T-cell (primary cell): Measurements from ENCODE around the gene FCER2. TPM values are rescaled to one million over a fixed set of nuclear protein-coding genes. Genes with fewer than 3 reads are reported as not detected.
A peak's percentile ranks its signal among the peaks of the same experiment; 100 is the strongest.

ENCODE experiments used
- ATAC-seq, 4 experiments: fragments of 200-7000 bp in 3 of 4; fragments of 150-1000 bp in 1 of 4; cut with Tn5 transposase; replicated peaks in 1 of 4; 1 replicate in 3 of 4; 2 replicates in 1 of 4; pipeline ENCODE4 v1.10.0; 2021; ENCODE audit warnings: moderate library complexity in 3 of 4, mild to moderate bottlenecking in 2 of 4, moderate number of reproducible peaks in 1 of 4
- CTCF ChIA-PET, 2 donors: fragments of 300-600 bp; sonication (Branson Sonifier 250); formaldehyde crosslinking; loops; one replicate each; lab custom pipeline; 2022; ENCODE audit warnings: antibody characterized with exemption in 2 of 2; lab: Charles Lee
- POLR2A ChIA-PET, 2 donors: fragments of 300-600 bp; sonication (Branson Sonifier 250); formaldehyde crosslinking; loops; one replicate each; lab custom pipeline; 2022; ENCODE audit warnings: antibody characterized with exemption in 2 of 2; lab: Charles Lee
- DNase-seq, 35 experiments: peaks; one replicate each; pipeline versions ENCODE4 v3.0.0 to v3.0.0-alpha.2; 2013 to 2023
- H3K27ac ChIP-seq: one replicate; pipeline ENCODE4 v1.5.1; 2013; ENCODE audit warnings: low read length
- H3K27me3 ChIP-seq, 2 experiments: replicated peaks in 1 of 2; 1 replicate in 1 of 2; 2 replicates in 1 of 2; pipeline versions ENCODE4 v1.6.1 to v1.7.0; 2013; ENCODE audit warnings: low read length in 1 of 2, mixed read lengths in 1 of 2; ENCODE audit not compliant: control insufficient read depth in 2 of 2, insufficient read depth in 2 of 2; ENCODE audit errors: extremely low read depth in 1 of 2
- H3K36me3 ChIP-seq, 2 donors: 1 replicate in 1 of 2; 2 replicates in 1 of 2; pipeline versions ENCODE4 v1.6.1 to v1.7.0; 2013; ENCODE audit warnings: low read length in 1 of 2; ENCODE audit not compliant: control insufficient read depth in 2 of 2, insufficient read depth in 1 of 2; ENCODE audit errors: extremely low read depth in 1 of 2
- H3K4me1 ChIP-seq, 2 experiments: 1 replicate in 1 of 2; 2 replicates in 1 of 2; pipeline versions ENCODE4 v1.6.1 to v1.7.0; 2013; ENCODE audit warnings: low read length in 2 of 2, mixed read lengths in 1 of 2; ENCODE audit not compliant: insufficient read depth in 2 of 2, control insufficient read depth in 1 of 2; ENCODE audit errors: extremely low read depth in 1 of 2
- H3K4me3 ChIP-seq, 2 donors: 1 replicate in 1 of 2; 2 replicates in 1 of 2; pipeline versions ENCODE4 v1.5.1 to v1.7.0; 2013; ENCODE audit warnings: mild to moderate bottlenecking in 2 of 2, low read length in 1 of 2, moderate library complexity in 1 of 2; ENCODE audit not compliant: control insufficient read depth in 1 of 2; ENCODE audit errors: extremely low read depth in 1 of 2
- H3K9me3 ChIP-seq: 2 replicates; pipeline ENCODE4 v1.7.0; 2013
- H3K27ac Mint-ChIP-seq, 2 donors: one replicate each; pipeline ENCODE4 v1.8.0; 2020 to 2021; ENCODE audit warnings: mild to moderate bottlenecking in 2 of 2, mixed read lengths in 2 of 2
- H3K27me3 Mint-ChIP-seq, 2 donors: one replicate each; pipeline ENCODE4 v1.8.0; 2021 to 2022; ENCODE audit warnings: mixed read lengths in 2 of 2
- H3K36me3 Mint-ChIP-seq: one replicate; pipeline ENCODE4 v1.8.0; 2021; ENCODE audit warnings: mixed read lengths
- H3K4me1 Mint-ChIP-seq, 3 donors: one replicate each; pipeline ENCODE4 v1.8.0; 2020 to 2022; ENCODE audit warnings: mixed read lengths in 3 of 3, mild to moderate bottlenecking in 1 of 3
- H3K4me3 Mint-ChIP-seq, 3 donors: one replicate each; pipeline ENCODE4 v1.8.0; 2020 to 2022; ENCODE audit warnings: mild to moderate bottlenecking in 3 of 3, mixed read lengths in 3 of 3, moderate library complexity in 3 of 3
- H3K9me3 Mint-ChIP-seq, 3 donors: one replicate each; pipeline ENCODE4 v1.8.0; 2020 to 2022; ENCODE audit warnings: mixed read lengths in 3 of 3
- WGBS: methylation state at CpG from one replicate; pipeline ENCODE4 v1.1.5; 2013; ENCODE audit warnings: missing lambda C conversion rate; ENCODE audit not compliant: insufficient coverage; 5-methylcytosine and 5-hydroxymethylcytosine counted together
- total RNA-seq, 35 experiments: library from RNA in 6 of 35; stranded (reverse) in 6 of 35; fragments of 120-200 nt in 1 of 35; gene quantifications; one replicate each; pipeline versions ENCODE4 v1.2.1 to v1.2.4 and lab custom pipeline; 2013 to 2026

The FCER2 gene
- total RNA-seq, 5 donors from 2014 or later (not counting 1 experiment from before 2014, with no cell fraction given), result 0.90 to 2.5 (median 1.2) TPM

- Mint-ChIP-seq H3K9me3 (no peaks in the 10 kb centered on the region), H3K36me3 (no peaks in the 10 kb centered on the region), H3K27me3 (peaks cover 0 to 1% of the 10 kb centered on the region in 2 donors), H3K27ac (no peak overlapping the region), H3K4me1 (peaks cover 0 to 12% (median 3%) of the 10 kb centered on the region in 3 donors), H3K4me3 (no peak overlapping the region)
- ChIA-PET POLR2A (interaction anchor here in 1 of 2 donors (0.5 kb wide), 1 partner anchor 508 kb away, joined by 4 read pairs; no protein-coding TSS in a partner anchor), CTCF (no interaction called here)
- ATAC-seq, result peak in 2 of 4 experiments; percentile 16 to 52
- Histone ChIP-seq H3K36me3 (no peaks in the 10 kb centered on the region), H3K27me3 (peaks cover 0 to 28% of the 10 kb centered on the region in 2 experiments), H3K9me3 (no peaks in the 10 kb centered on the region), H3K27ac (peak overlapping the region; percentile 55), H3K4me3 (no peak overlapping the region), H3K4me1 (peaks cover 0 to 47% of the 10 kb centered on the region in 2 experiments)
- peak in 13 of 35 experiments; percentile 18 to 63 (median 31) for DNase-seq
Observed at GRCh38 chr19:7691497-7691896, 10.4 kb downstream of the FCER2 start.

GRCh38 chr19:7690779-7691258, 11.1 kb downstream of the FCER2 start:
- DNase-seq, result peak in 3 of 35 experiments; percentile 14 to 49 (median 20)
- H3K4me1 Mint-ChIP-seq, result peaks cover 0 to 11% (median 3%) of the 10 kb centered on the region in 3 donors

DNA sequence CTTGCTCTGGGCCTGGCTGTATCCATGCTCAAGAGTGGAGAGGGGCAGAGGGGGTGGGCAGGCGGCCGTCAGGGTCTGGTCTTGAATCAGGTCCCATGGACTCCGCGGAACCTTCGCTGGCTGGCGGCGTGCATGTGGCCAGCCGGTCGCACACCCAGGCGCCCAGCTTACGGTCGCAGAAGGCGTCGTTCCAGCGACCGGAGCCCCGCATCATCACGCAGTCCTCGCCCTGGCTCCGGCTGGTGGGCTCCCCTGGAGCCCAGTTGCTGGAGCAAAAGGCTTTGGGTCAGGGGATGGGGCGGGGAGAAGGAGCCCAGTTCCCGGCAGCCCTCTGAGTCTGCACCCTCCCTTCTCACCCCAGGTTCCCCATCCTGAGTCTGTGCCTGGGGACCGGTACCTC, 12.8 kb downstream of the FCER2 start:
- Histone ChIP-seq H3K36me3 (peaks cover 0 to 3% of the 10 kb centered on the region in 2 donors), H3K27ac (no peak overlapping the region), H3K9me3 (no peaks in the 10 kb centered on the region), H3K4me3 (no peak overlapping the region), H3K27me3 (peaks cover 0 to 20% of the 10 kb centered on the region in 2 experiments), H3K4me1 (peaks cover 0 to 42% of the 10 kb centered on the region in 2 experiments)
- Mint-ChIP-seq H3K9me3 (no peaks in the 10 kb centered on the region), H3K27ac (no peak overlapping the region), H3K4me3 (no peak overlapping the region), H3K4me1 (peaks cover 2 to 7% (median 6%) of the 10 kb centered on the region in 3 donors), H3K27me3 (no peaks in the 10 kb centered on the region), H3K36me3 (peaks cover 7% of the 10 kb centered on the region)
- no peak for DNase-seq
- no peak for ATAC-seq
- 58% methylated on average over 20 of the region's 23 CpGs for WGBS
- POLR2A ChIA-PET, result no interaction called here
- CTCF ChIA-PET, result no interaction called here

More at GRCh38 chr19:7690779-7691258, 11.1 kb downstream of the FCER2 start:
- H3K4me1 ChIP-seq, result peaks cover 0 to 47% of the 10 kb centered on the region in 2 experiments
- no peaks in the 10 kb centered on the region for H3K9me3 ChIP-seq
- Mint-ChIP-seq H3K9me3 (no peaks in the 10 kb centered on the region), H3K27ac (no peak overlapping the region), H3K27me3 (no peaks in the 10 kb centered on the region), H3K4me3 (no peak overlapping the region), H3K36me3 (no peaks in the 10 kb centered on the region)
- peaks cover 0 to 26% of the 10 kb centered on the region in 2 experiments for H3K27me3 ChIP-seq
- ChIA-PET CTCF (no interaction called here), POLR2A (no interaction called here)
- H3K27ac ChIP-seq, result peak overlapping the region; percentile 55
- no peak overlapping the region for H3K4me3 ChIP-seq
- no peaks in the 10 kb centered on the region for H3K36me3 ChIP-seq
- ATAC-seq, result no peak
- WGBS, result 57% methylated on average over 8 of the region's 8 CpGs

DNA sequence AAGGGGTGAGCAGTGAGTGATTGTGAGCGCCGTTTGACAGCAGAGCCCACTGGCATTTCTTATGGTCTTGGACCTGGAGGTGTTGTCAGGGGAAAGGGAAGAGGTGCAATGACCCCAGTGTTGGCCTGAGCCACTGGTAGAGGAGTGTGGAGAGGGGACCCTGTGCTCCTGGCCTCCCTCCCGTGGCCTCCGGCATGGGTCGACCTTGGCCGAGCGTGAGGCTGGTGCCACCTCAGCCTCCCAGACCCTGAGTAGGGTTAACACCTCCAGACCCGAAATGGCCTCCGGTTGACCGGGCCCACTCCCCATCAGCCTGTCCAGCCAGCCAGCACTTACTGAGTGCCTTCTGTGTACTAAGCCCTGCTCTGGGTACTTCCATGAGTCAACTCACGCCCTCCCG, 14.8 kb downstream of the FCER2 start:
- Histone ChIP-seq H3K4me3 (no peak overlapping the region), H3K4me1 (peaks cover 0 to 33% of the 10 kb centered on the region in 2 experiments), H3K9me3 (no peaks in the 10 kb centered on the region), H3K27ac (no peak overlapping the region), H3K27me3 (peaks cover 0 to 20% of the 10 kb centered on the region in 2 experiments), H3K36me3 (peaks cover 8 to 16% of the 10 kb centered on the region in 2 donors)
- Mint-ChIP-seq H3K4me3 (no peak overlapping the region), H3K27ac (no peak overlapping the region), H3K27me3 (no peaks in the 10 kb centered on the region), H3K9me3 (no peaks in the 10 kb centered on the region), H3K4me1 (peaks cover 5 to 12% (median 6%) of the 10 kb centered on the region in 3 donors), H3K36me3 (peaks cover 12% of the 10 kb centered on the region)
- POLR2A ChIA-PET, result no interaction called here
- CTCF ChIA-PET, result no interaction called here
- 91% methylated on average over 9 of the region's 12 CpGs for WGBS
- no peak for DNase-seq
- ATAC-seq, result no peak

GRCh38 chr19:7685546-7686445, 16.1 kb downstream of the FCER2 start:
- H3K36me3 ChIP-seq, result peaks cover 8 to 16% of the 10 kb centered on the region in 2 donors
- no peak overlapping the region for H3K27ac ChIP-seq
- H3K9me3 ChIP-seq, result no peaks in the 10 kb centered on the region
- H3K4me3 Mint-ChIP-seq, result no peak overlapping the region
- H3K27ac Mint-ChIP-seq, result peak overlapping the region; percentile 39 to 76
- no peaks in the 10 kb centered on the region for H3K9me3 Mint-ChIP-seq
- no peak for DNase-seq
- H3K27me3 ChIP-seq, result peaks cover 0 to 20% of the 10 kb centered on the region in 2 experiments
- no peaks in the 10 kb centered on the region for H3K27me3 Mint-ChIP-seq
- H3K36me3 Mint-ChIP-seq, result peaks cover 12% of the 10 kb centered on the region
- no peak for ATAC-seq
- peaks cover 2 to 37% of the 10 kb centered on the region in 2 experiments for H3K4me1 ChIP-seq
- H3K4me1 Mint-ChIP-seq, result peaks cover 9 to 17% (median 12%) of the 10 kb centered on the region in 3 donors
- ChIA-PET POLR2A (no interaction called here), CTCF (interaction anchor here in 1 of 2 donors (0.5 to 1.0 kb wide), 2 partner anchors 118 to 164 kb away, joined by 3 to 8 read pairs; no protein-coding TSS in a partner anchor)
- WGBS, result 82% methylated on average over 15 of the region's 19 CpGs
- no peak overlapping the region for H3K4me3 ChIP-seq

DNA sequence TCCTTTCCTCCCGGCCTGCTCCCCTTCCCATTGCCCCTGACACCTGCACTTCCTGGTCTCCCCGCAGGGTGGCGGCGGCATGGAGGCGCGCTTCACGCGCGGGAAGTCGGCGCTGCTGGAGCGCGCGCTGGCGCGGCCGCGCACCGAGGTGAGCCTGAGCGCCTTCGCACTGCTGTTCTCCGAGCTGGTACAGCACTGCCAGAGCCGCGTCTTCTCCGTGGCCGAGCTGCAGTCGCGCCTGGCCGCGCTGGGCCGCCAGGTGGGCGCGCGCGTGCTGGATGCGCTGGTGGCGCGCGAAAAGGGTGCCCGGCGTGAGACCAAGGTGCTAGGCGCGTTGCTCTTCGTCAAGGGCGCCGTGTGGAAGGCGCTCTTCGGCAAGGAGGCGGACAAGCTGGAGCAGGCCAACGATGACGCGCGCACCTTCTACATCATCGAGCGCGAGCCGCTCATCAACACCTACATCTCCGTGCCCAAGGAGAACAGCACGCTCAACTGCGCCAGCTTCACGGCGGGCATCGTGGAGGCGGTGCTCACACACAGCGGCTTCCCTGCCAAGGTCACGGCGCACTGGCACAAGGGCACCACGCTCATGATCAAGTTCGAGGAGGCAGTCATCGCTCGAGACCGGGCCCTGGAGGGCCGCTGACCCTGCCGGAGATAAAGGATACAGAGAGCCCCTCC, 19.6 kb downstream of the FCER2 start:
- 96% methylated on average over 74 of the region's 74 CpGs for WGBS
- ChIA-PET POLR2A (no interaction called here), CTCF (no interaction called here)
- peaks cover 24 to 40% (median 27%) of the 10 kb centered on the region in 3 donors for H3K4me1 Mint-ChIP-seq
- H3K27me3 Mint-ChIP-seq, result peaks cover 4 to 15% of the 10 kb centered on the region in 2 donors
- Histone ChIP-seq H3K4me1 (peaks cover 14 to 37% of the 10 kb centered on the region in 2 experiments), H3K36me3 (peaks cover 8 to 16% of the 10 kb centered on the region in 2 donors), H3K27ac (peak overlapping the region; percentile 78), H3K4me3 (peak overlapping the region; percentile 86 to 100), H3K9me3 (no peaks in the 10 kb centered on the region), H3K27me3 (peaks cover 0 to 19% of the 10 kb centered on the region in 2 experiments)
- H3K4me3 Mint-ChIP-seq, result peak overlapping the region; percentile 85 to 92 (median 87)
- no peak for DNase-seq
- H3K36me3 Mint-ChIP-seq, result peaks cover 12% of the 10 kb centered on the region
- H3K27ac Mint-ChIP-seq, result peak overlapping the region in 1 of 2 donors; percentile 86
- H3K9me3 Mint-ChIP-seq, result no peaks in the 10 kb centered on the region
- no peak for ATAC-seq
